HepG2 (cell line): ENCODE results near the gene LSM2. TPM values are rescaled to one million over a fixed set of nuclear protein-coding genes. Genes with fewer than 3 reads are reported as not detected.

Source experiments
- DNMT3B ChIP-seq: conservative IDR thresholded peaks from 2 replicates; pipeline ENCODE4 v1.6.1; 2016; ENCODE audit warnings: missing biosample characterization, control low read depth
- IKZF5 ChIP-seq: IDR thresholded peaks from 2 replicates; pipeline ENCODE4 v1.6.1; 2018; ENCODE audit warnings: missing genetic modification reagents, mild to moderate bottlenecking, missing compliant biosample characterization
- IRF9 ChIP-seq: sonication (generic); formaldehyde crosslinking; IDR thresholded peaks from 2 replicates; pipeline ENCODE4 v1.8.0; 2022; ENCODE audit warnings: missing genetic modification reagents, mild to moderate bottlenecking, borderline replicate concordance
- KDM6A ChIP-seq: IDR thresholded peaks from 2 replicates; pipeline ENCODE4 v1.6.1; 2016; ENCODE audit warnings: low read depth
- POLR2A ChIP-seq, 2 experiments: IDR thresholded peaks; 2 replicates each; pipeline ENCODE4 v1.6.1; 2011; ENCODE audit warnings: low read depth in 2 of 2, low read length in 2 of 2, mild to moderate bottlenecking in 1 of 2, moderate library complexity in 1 of 2; ENCODE audit not compliant: insufficient read depth in 1 of 2
- RORA ChIP-seq: sonication (generic); formaldehyde crosslinking; IDR thresholded peaks from 2 replicates; pipeline ENCODE4 v1.5.0; 2020; ENCODE audit warnings: mild to moderate bottlenecking, missing genetic modification reagents, moderate library complexity
- TEAD2 ChIP-seq: sonication (generic); formaldehyde crosslinking; IDR thresholded peaks from 2 replicates; pipeline ENCODE4 v1.9.0; 2021; ENCODE audit warnings: missing genetic modification reagents
- XBP1 ChIP-seq: sonication (generic); formaldehyde crosslinking; IDR thresholded peaks from 2 replicates; pipeline ENCODE4 v1.5.0; 2020; ENCODE audit warnings: missing genetic modification reagents
- YEATS4 ChIP-seq: sonication (generic); formaldehyde crosslinking; IDR thresholded peaks from 2 replicates; pipeline ENCODE4 v1.4.0; 2020; ENCODE audit warnings: missing genetic modification reagents, borderline replicate concordance
- ZBED4 ChIP-seq: sonication (generic); formaldehyde crosslinking; IDR thresholded peaks from 2 replicates; pipeline ENCODE4 v1.4.0; 2020; ENCODE audit warnings: missing genetic modification reagents, borderline replicate concordance
- ZNF230 ChIP-seq: sonication (generic); formaldehyde crosslinking; IDR thresholded peaks from 2 replicates; pipeline ENCODE4 v1.4.0; 2020; ENCODE audit warnings: mild to moderate bottlenecking, missing genetic modification reagents
- ZNF563 ChIP-seq: sonication (generic); formaldehyde crosslinking; IDR thresholded peaks from 2 replicates; pipeline ENCODE4 v1.8.0; 2022; ENCODE audit warnings: mild to moderate bottlenecking, moderate library complexity, missing genetic modification reagents
- ZNF703 ChIP-seq: sonication (generic); formaldehyde crosslinking; IDR thresholded peaks from 2 replicates; pipeline ENCODE4 v1.5.1; 2020; ENCODE audit warnings: missing genetic modification reagents, mild to moderate bottlenecking, moderate library complexity, borderline replicate concordance
- polyA plus RNA-seq, 8 experiments: library from polyadenylated mRNA; depleted of rRNA in 3 of 8; stranded (reverse) in 7 of 8; unstranded in 1 of 8; fragments of >200 nt; fragmentation: Illumina TruSeq in 4 of 8; extraction: Trizol in 4 of 8; gene quantifications; 2 replicates each; pipeline versions ENCODE4 v1.2.1 to v1.2.3, GENCODE V29; 2011 to 2016; ENCODE audit warnings: low read depth in 4 of 8, missing spikeins in 1 of 8, mixed read lengths in 1 of 8; ENCODE audit not compliant: insufficient read depth in 1 of 8
- total RNA-seq, 5 experiments: library from RNA; depleted of rRNA; stranded (reverse); fragments of >200 nt; fragmentation: Illumina TruSeq; extraction: Trizol; gene quantifications; 2 replicates each; pipeline ENCODE4 v1.2.3, GENCODE V29; 2016; ENCODE audit warnings: low read depth in 1 of 5
- TF ChIP-seq, protein P1 (sequence below): sonication (generic); formaldehyde crosslinking; conservative IDR thresholded peaks from 2 replicates; pipeline ENCODE4 v1.4.0; 2020; ENCODE audit warnings: missing genetic modification reagents
- TF ChIP-seq, protein P2 (sequence below): sonication (generic); formaldehyde crosslinking; IDR thresholded peaks from 2 replicates; pipeline ENCODE4 v1.4.0; 2020; ENCODE audit warnings: missing genetic modification reagents

LSM2 gene
- total and polyA plus RNA-seq, 2 of the 13 experiments (the other 11 are each of a cell fraction or from before 2014, with no cell fraction given), result 69.4 to 90.5 TPM

DNA sequence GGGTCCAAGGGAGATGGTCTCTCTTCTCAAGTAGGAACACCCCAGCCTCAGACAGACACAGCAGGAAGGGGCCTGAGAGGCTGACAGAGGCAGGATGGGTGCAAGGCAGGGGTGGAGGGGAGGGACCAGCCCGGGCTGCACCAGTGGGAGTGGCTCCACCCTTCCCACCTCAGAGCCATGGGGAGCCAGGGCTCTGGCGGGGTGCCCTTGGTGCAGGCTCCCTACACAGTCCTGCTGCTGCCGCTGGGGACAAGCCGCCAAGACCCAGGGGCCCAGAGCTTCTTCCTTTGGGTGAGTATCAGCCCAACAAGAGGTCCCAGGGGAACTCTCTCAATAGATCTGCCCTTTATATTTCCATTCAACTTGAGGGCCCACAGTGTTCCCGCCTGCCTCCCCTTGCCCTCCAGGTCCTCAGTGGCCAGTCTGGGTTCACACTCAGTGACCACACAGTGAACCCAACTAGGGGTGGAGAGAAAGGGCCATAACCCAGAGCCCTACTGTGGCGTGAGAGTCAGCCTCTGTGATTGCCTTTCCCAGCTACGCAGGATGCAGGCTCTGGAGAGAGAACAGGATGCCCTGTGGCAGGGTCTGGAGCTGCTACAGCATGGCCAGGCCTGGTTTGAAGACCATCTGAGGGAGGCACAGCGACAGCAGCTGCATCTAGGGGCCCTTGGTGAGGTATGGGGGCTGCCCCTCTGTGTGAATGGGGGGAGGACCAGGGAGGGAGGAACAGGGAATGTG is 43.7 kb downstream of the LSM2 start (continued):
- TF ChIP-seq KDM6A, result no peak
- no peak for TF ChIP-seq YEATS4 (CRISPR knock-in tag)
- TF ChIP-seq ZNF703 (CRISPR knock-in tag), result no peak
- TF ChIP-seq, protein P1, sequence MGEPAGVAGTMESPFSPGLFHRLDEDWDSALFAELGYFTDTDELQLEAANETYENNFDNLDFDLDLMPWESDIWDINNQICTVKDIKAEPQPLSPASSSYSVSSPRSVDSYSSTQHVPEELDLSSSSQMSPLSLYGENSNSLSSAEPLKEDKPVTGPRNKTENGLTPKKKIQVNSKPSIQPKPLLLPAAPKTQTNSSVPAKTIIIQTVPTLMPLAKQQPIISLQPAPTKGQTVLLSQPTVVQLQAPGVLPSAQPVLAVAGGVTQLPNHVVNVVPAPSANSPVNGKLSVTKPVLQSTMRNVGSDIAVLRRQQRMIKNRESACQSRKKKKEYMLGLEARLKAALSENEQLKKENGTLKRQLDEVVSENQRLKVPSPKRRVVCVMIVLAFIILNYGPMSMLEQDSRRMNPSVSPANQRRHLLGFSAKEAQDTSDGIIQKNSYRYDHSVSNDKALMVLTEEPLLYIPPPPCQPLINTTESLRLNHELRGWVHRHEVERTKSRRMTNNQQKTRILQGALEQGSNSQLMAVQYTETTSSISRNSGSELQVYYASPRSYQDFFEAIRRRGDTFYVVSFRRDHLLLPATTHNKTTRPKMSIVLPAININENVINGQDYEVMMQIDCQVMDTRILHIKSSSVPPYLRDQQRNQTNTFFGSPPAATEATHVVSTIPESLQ (CRISPR knock-in tag), result no peak
- TF ChIP-seq POLR2A (IDR thresholded peaks at IDR 0.05; ENCODE audit: insufficient read depth in 1 of 2, low read depth in 2 of 2, low read length in 2 of 2), result peak in 1 of 2 experiments; percentile 11; a peak in 2 of 4 replicates
- TF ChIP-seq, protein P2, sequence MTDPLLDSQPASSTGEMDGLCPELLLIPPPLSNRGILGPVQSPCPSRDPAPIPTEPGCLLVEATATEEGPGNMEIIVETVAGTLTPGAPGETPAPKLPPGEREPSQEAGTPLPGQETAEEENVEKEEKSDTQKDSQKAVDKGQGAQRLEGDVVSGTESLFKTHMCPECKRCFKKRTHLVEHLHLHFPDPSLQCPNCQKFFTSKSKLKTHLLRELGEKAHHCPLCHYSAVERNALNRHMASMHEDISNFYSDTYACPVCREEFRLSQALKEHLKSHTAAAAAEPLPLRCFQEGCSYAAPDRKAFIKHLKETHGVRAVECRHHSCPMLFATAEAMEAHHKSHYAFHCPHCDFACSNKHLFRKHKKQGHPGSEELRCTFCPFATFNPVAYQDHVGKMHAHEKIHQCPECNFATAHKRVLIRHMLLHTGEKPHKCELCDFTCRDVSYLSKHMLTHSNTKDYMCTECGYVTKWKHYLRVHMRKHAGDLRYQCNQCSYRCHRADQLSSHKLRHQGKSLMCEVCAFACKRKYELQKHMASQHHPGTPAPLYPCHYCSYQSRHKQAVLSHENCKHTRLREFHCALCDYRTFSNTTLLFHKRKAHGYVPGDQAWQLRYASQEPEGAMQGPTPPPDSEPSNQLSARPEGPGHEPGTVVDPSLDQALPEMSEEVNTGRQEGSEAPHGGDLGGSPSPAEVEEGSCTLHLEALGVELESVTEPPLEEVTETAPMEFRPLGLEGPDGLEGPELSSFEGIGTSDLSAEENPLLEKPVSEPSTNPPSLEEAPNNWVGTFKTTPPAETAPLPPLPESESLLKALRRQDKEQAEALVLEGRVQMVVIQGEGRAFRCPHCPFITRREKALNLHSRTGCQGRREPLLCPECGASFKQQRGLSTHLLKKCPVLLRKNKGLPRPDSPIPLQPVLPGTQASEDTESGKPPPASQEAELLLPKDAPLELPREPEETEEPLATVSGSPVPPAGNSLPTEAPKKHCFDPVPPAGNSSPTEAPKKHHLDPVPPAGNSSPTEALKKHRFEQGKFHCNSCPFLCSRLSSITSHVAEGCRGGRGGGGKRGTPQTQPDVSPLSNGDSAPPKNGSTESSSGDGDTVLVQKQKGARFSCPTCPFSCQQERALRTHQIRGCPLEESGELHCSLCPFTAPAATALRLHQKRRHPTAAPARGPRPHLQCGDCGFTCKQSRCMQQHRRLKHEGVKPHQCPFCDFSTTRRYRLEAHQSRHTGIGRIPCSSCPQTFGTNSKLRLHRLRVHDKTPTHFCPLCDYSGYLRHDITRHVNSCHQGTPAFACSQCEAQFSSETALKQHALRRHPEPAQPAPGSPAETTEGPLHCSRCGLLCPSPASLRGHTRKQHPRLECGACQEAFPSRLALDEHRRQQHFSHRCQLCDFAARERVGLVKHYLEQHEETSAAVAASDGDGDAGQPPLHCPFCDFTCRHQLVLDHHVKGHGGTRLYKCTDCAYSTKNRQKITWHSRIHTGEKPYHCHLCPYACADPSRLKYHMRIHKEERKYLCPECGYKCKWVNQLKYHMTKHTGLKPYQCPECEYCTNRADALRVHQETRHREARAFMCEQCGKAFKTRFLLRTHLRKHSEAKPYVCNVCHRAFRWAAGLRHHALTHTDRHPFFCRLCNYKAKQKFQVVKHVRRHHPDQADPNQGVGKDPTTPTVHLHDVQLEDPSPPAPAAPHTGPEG, result no peak
- no peak for TF ChIP-seq RORA (CRISPR knock-in tag)
- 0 out of 2 replicates have a peak, but pooled peaks have one; percentile 41 for TF ChIP-seq ZNF230 (CRISPR knock-in tag)
- no peak for TF ChIP-seq ZNF563 (CRISPR knock-in tag)
- no peak for TF ChIP-seq TEAD2 (CRISPR knock-in tag)
- TF ChIP-seq IKZF5 (CRISPR knock-in tag), result no peak
- TF ChIP-seq IRF9, result 0 out of 2 replicates have a peak, but pooled peaks have one; percentile 24
- no peak for TF ChIP-seq DNMT3B
- no peak for TF ChIP-seq ZBED4
- TF ChIP-seq XBP1 (CRISPR knock-in tag), result no peak
